Endothelial cell (in vitro differentiated cells): Measurements from ENCODE around the gene PLCH2. TPM values are rescaled to one million over a fixed set of nuclear protein-coding genes. Genes with fewer than 3 reads are reported as not detected.

Experiments
- DNase-seq: peaks from one replicate; pipeline ENCODE4 v3.0.0; 2021; ENCODE audit warnings: low spot score
- H3K27ac Mint-ChIP-seq: one replicate; pipeline ENCODE4 v1.8.0; 2021; ENCODE audit warnings: mixed read lengths, inconsistent platforms; ENCODE audit not compliant: unreplicated experiment
- H3K27me3 Mint-ChIP-seq: one replicate; pipeline ENCODE4 v1.8.0; 2021; ENCODE audit warnings: mild to moderate bottlenecking, moderate library complexity, mixed read lengths, inconsistent platforms; ENCODE audit not compliant: unreplicated experiment
- H3K36me3 Mint-ChIP-seq: one replicate; pipeline ENCODE4 v1.8.0; 2021; ENCODE audit warnings: mild to moderate bottlenecking, low read depth, mixed read lengths, inconsistent platforms; ENCODE audit not compliant: unreplicated experiment
- H3K4me1 Mint-ChIP-seq: one replicate; pipeline ENCODE4 v1.8.0; 2021; ENCODE audit warnings: mild to moderate bottlenecking, mixed read lengths, inconsistent platforms; ENCODE audit not compliant: unreplicated experiment
- H3K4me3 Mint-ChIP-seq: one replicate; pipeline ENCODE4 v1.8.0; 2021; ENCODE audit warnings: mild to moderate bottlenecking, mixed read lengths, inconsistent platforms; ENCODE audit not compliant: unreplicated experiment
- H3K9me3 Mint-ChIP-seq: one replicate; pipeline ENCODE4 v1.8.0; 2021; ENCODE audit warnings: mixed read lengths, inconsistent platforms; ENCODE audit not compliant: unreplicated experiment
- CTCF ChIP-seq: fragments of 200-600 bp; sonication (generic); IDR thresholded peaks from one replicate; pipeline ENCODE4 v1.5.0; 2021; ENCODE audit warnings: antibody characterized with exemption; ENCODE audit not compliant: unreplicated experiment
- total RNA-seq: library from RNA; stranded (reverse); fragmentation: NEBNext Ultra II Directional; extraction: Animal tissue kit (Norgen Biotek cat#: 25700); gene quantifications from one replicate; pipeline ENCODE4 v1.2.1, GENCODE V29; 2021; ENCODE audit not compliant: unreplicated experiment

The PLCH2 gene
- total RNA-seq, 1 donor from 2014 or later, result not detected

GRCh38 chr1:2470290-2471158, 5.6 kb upstream of the PLCH2 start:
- Mint-ChIP-seq H3K4me1 (no peaks in the 10 kb centered on the region), H3K36me3 (no peaks in the 10 kb centered on the region), H3K4me3 (no peak overlapping the region), H3K27me3 (peaks cover 2% of the 10 kb centered on the region), H3K27ac (no peak overlapping the region), H3K9me3 (no peaks in the 10 kb centered on the region)
- no peak for TF ChIP-seq CTCF
- no peak for DNase-seq

GRCh38 chr1:2471159-2471471, 5.0 kb upstream of the PLCH2 start:
- no peak overlapping the region for H3K4me3 Mint-ChIP-seq
- no peak for TF ChIP-seq CTCF
- H3K36me3 Mint-ChIP-seq, result no peaks in the 10 kb centered on the region
- H3K4me1 Mint-ChIP-seq, result no peaks in the 10 kb centered on the region
- H3K27ac Mint-ChIP-seq, result no peak overlapping the region
- H3K27me3 Mint-ChIP-seq, result peaks cover 2% of the 10 kb centered on the region
- no peaks in the 10 kb centered on the region for H3K9me3 Mint-ChIP-seq
- no peak for DNase-seq

GRCh38 chr1:2471587-2472001, 4.5 kb upstream of the PLCH2 start:
- DNase-seq, result no peak
- Mint-ChIP-seq H3K9me3 (no peaks in the 10 kb centered on the region), H3K4me1 (no peaks in the 10 kb centered on the region), H3K27ac (no peak overlapping the region), H3K36me3 (no peaks in the 10 kb centered on the region), H3K27me3 (peaks cover 2% of the 10 kb centered on the region), H3K4me3 (no peak overlapping the region)
- no peak for TF ChIP-seq CTCF

GRCh38 chr1:2472109-2472508, 4.0 kb upstream of the PLCH2 start:
- H3K27ac Mint-ChIP-seq, result no peak overlapping the region
- no peak overlapping the region for H3K4me3 Mint-ChIP-seq
- no peak for TF ChIP-seq CTCF
- DNase-seq, result no peak
- peaks cover 2% of the 10 kb centered on the region for H3K27me3 Mint-ChIP-seq
- H3K36me3 Mint-ChIP-seq, result no peaks in the 10 kb centered on the region
- H3K9me3 Mint-ChIP-seq, result no peaks in the 10 kb centered on the region
- no peaks in the 10 kb centered on the region for H3K4me1 Mint-ChIP-seq

GRCh38 chr1:2472561-2473177, 3.4 kb upstream of the PLCH2 start:
- no peaks in the 10 kb centered on the region for H3K36me3 Mint-ChIP-seq

More at GRCh38 chr1:2472561-2473177, 3.4 kb upstream of the PLCH2 start:
- Mint-ChIP-seq H3K9me3 (no peaks in the 10 kb centered on the region), H3K27me3 (peaks cover 2% of the 10 kb centered on the region), H3K4me1 (no peaks in the 10 kb centered on the region), H3K4me3 (no peak overlapping the region), H3K27ac (no peak overlapping the region)
- TF ChIP-seq CTCF, result no peak
- no peak for DNase-seq
